HUDEP-2 (cell line): ENCODE results near the gene TMEM151A.
"Not testable (repeated sequence)": the region's sequence is repeated elsewhere in the genome, so short reads cannot be mapped to it uniquely, and the experiment has no call there.

Experiments used
- DNase-seq, 76 experiments: peaks; one replicate each; lab custom pipeline; 2025; ENCODE audit not compliant: unreplicated experiment in 76 of 76; lab: John Stamatoyannopoulos, UW

TMEM151A gene

GRCh38 chr11:66291706-66292542, at the start of gene TMEM151A:
TMEM151A (plus strand) TSS chr11:66291894; CDS start chr11:66292014, 120 bp downstream.
- DNase-seq = no peak

GRCh38 chr11:66242095-66242765, 49.5 kb upstream of the TMEM151A start:
- no peak for DNase-seq

- no peak for DNase-seq
Observed at GRCh38 chr11:66243782-66244535, 47.7 kb upstream of the TMEM151A start.

GRCh38 chr11:66247295-66247694, 44.4 kb upstream of the TMEM151A start:
- DNase-seq = no peak

DNA sequence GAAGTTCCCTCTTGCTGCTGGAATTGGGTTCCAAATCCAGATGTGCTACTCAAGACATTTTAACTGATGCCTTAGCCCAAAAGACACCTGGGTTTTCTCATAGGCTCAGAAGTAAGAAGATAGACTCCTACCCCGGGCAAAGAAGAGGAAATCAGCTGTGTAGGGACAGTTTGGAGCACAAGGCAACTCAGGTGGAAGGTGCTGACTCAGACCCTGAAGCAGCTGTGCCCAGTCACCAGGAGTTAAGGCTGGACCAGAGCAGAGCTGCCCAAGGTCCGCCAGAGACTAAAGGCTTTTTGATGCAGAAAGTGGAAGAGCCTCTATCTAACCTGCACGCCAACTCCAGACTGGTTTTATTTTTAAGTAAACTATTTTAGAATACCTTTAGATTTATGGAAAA, 43.9 kb upstream of the TMEM151A start:
- DNase-seq = no peak

GRCh38 chr11:66248903-66249302, 42.8 kb upstream of the TMEM151A start:
- no peak for DNase-seq

- no peak for DNase-seq
Observed at GRCh38 chr11:66251809-66252208, 39.9 kb upstream of the TMEM151A start.

DNA sequence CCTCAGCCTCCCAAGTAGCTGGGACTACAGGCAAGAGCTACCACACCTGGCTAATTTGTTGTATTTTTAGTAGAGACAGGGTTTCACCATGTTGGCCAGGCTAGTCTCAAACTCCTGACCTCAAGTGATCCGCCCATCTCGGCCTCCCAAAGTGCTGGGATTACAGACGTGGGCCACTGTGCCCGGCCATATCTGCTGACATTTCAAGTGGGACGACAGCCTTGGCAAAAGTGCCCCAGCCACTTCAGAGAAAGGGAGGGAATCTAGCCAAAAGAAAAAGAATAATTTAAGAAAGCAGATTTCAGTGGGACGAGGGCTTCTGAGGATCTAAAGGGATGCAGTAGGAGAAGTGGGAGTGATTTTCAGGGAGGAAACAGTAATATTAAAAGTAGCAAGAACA, 38.6 kb upstream of the TMEM151A start:
- DNase-seq = not testable (repeated sequence)

- no peak for DNase-seq
Observed at GRCh38 chr11:66258473-66258893, 33.2 kb upstream of the TMEM151A start.

GRCh38 chr11:66259225-66259624, 32.5 kb upstream of the TMEM151A start:
- DNase-seq = no peak

DNA sequence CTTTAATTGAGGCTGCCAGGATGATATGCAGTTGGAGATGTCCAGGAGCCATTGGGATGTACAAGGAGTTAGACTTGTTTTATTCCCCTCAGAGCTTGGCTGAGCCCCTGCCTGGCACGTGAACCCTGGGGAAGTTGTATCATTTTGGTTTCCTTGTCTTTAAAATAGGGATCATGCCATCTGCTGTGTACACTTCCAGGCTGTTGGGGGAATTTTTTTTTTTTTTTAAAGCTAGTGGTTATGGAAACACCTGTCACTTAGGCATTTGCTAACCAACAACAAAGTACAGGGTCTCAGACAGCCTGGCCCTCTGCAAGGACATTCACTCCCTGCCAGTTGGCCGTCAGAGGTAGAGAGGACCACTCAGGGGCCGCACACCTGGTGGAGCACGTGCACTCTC, 31.7 kb upstream of the TMEM151A start:
- DNase-seq = no peak

- no peak for DNase-seq
Observed at GRCh38 chr11:66261578-66261977, 30.1 kb upstream of the TMEM151A start.

DNA sequence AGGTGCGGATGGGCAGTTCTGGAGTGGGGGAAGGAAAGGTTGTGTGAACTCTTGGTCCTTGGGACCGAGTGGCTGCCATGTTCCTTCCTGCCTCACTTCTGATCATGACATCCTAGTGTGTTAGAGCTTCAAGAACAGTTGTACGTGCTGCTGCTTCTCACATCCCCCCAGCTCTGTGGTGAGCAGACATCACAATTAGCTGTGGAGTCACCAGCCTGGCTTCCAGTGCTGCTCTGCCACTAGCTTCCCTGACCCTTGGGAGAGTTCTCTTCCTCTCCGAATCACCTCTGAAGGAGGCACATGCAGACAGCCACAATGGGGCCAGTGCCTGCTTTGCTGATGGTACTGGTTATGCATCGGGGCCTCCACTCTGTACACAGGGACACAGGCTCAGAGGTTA, 29.5 kb upstream of the TMEM151A start:
- no peak for DNase-seq

DNA sequence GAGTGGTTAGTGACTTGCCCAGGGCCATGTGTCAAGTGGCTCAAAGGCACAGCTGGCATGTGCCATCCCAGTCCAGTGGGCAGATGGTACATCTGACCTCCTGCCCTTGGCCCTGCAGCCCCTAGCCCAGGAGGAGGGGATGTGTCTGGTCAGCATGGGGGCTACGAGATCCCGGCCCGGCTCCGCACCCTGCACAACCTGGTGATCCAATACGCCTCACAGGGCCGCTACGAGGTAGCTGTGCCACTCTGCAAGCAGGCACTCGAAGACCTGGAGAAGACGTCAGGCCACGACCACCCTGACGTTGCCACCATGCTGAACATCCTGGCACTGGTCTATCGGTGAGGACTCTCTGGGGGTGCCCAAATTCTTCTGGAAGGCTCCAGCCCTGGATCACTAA, 29.0 kb upstream of the TMEM151A start:
- no peak for DNase-seq

DNA sequence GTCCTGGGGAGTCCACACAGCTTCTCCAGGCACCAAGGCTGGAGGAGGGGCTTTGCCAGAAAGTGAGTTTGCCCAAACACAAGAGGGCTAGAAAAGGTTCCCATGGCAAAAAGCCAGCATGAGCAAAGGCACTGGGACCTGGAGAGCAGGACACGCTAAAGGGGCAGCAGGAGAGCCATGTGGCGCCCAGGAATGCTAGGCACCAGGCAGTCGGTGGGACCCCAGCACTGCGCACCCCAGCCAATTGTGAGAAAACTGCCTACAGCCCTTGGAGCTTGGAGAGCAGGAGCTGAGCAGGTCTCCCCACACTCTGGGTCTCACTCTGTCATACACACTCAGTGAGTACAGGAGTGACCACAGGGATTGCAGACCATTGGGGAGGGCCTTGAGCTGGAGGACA, 28.5 kb upstream of the TMEM151A start:
- DNase-seq = no peak

DNA sequence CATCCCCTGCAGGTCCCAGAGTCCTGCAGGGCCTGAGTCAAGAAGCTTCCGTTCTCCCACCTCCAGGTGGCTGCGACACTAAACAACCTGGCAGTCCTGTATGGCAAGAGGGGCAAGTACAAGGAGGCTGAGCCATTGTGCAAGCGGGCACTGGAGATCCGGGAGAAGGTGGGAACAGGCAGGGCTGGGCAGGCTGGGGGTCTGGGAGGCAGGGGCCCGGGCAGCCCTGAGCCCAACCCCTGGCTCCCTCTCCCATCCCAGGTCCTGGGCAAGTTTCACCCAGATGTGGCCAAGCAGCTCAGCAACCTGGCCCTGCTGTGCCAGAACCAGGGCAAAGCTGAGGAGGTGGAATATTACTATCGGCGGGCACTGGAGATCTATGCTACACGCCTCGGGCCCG, 27.9 kb upstream of the TMEM151A start:
- DNase-seq = no peak

GRCh38 chr11:66264383-66264782, 27.3 kb upstream of the TMEM151A start:
- no peak for DNase-seq

DNA sequence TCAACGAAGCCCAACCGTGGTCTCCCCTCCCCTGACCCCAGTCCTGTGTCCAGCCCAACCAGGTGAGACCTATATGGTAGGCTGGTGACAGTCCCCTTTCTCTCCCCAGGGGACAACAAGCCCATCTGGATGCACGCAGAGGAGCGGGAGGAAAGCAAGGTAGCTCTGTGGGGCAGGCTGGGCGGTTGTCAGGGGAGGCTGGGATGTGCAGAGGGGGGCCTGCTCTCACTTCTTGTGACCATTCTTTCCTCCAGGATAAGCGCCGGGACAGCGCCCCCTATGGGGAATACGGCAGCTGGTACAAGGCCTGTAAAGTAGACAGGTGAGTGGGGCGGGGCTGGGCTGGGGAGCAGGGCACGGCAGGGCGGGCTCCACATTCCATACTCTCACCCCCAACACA, 26.8 kb upstream of the TMEM151A start:
- DNase-seq = peak in 9 of 76 experiments; percentile 5 to 32 (median 16)

GRCh38 chr11:66265531-66266377, 25.9 kb upstream of the TMEM151A start:
- no peak for DNase-seq

DNA sequence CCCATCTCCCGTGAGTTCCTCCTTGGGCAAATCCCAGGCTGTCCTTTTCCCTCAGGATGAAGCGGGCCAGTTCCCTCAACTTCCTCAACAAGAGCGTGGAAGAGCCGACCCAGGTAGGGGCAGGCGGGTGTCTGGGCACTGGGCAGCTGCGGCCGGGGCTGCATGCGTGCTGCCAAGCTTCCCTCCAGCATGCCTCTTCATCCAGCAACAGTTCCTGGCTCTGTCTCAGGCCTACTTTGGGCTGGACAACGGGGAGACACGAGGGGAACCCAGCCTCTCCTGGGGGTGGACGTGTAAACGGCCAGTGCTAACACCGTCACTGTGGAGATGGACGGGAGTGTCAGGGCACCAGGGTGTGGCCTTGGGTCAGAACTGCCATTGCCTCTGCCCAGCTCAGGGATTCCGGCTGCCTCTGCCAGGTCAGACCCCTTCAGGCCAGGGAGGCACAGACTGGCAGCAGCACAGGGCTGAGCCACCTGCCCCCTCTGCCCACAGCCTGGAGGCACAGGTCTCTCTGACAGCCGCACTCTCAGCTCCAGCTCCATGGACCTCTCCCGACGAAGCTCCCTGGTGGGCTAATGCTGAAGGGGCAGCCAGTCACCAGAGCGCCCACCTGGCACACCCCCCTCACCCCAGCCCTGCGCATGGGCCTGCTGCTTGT, 25.2 kb upstream of the TMEM151A start:
- no peak for DNase-seq
